Neural progenitor cell (in vitro differentiated cells): Measurements from ENCODE around the gene FANCC. TPM values are rescaled to one million over a fixed set of nuclear protein-coding genes. Genes with fewer than 3 reads are reported as not detected.
A peak's percentile ranks its signal among the peaks of the same experiment; 100 is the strongest.

Source experiments
- DNase-seq: peaks from one replicate; pipeline ENCODE4 v3.0.0-alpha.2; 2016; ENCODE audit warnings: low spot score
- H2AFZ ChIP-seq: fragments of 200-600 bp; sonication (generic); replicated peaks from 2 replicates; pipeline ENCODE4 v1.6.1; 2016; ENCODE audit warnings: antibody characterized with exemption
- H3F3A ChIP-seq: fragments of 200-600 bp; sonication (generic); 2 replicates; pipeline ENCODE4 v1.6.1; 2016; ENCODE audit warnings: antibody characterized with exemption, low read depth
- H3K27ac ChIP-seq: fragments of 200-600 bp; sonication (generic); 2 replicates; pipeline ENCODE4 v1.5.1; 2016; ENCODE audit warnings: mild to moderate bottlenecking
- H3K27me3 ChIP-seq: fragments of 200-600 bp; sonication (generic); 2 replicates; pipeline ENCODE4 v1.6.1; 2016; ENCODE audit warnings: mild to moderate bottlenecking, moderate library complexity
- H3K36me3 ChIP-seq: fragments of 200-600 bp; sonication (generic); 2 replicates; pipeline ENCODE4 v1.5.1; 2016
- H3K4me1 ChIP-seq: fragments of 200-600 bp; sonication (generic); 2 replicates; pipeline ENCODE4 v1.6.1; 2016; ENCODE audit warnings: mixed run types
- H3K4me2 ChIP-seq: fragments of 200-600 bp; sonication (generic); 2 replicates; pipeline ENCODE4 v1.6.1; 2016
- H3K4me3 ChIP-seq: fragments of 200-600 bp; sonication (generic); 2 replicates; pipeline ENCODE4 v1.5.1; 2016
- H3K79me2 ChIP-seq: fragments of 200-600 bp; sonication (generic); 2 replicates; pipeline ENCODE4 v1.6.1; 2016; ENCODE audit warnings: low read depth
- H3K9ac ChIP-seq: fragments of 200-600 bp; sonication (generic); 2 replicates; pipeline ENCODE4 v1.6.1; 2016
- H3K9me3 ChIP-seq: fragments of 200-600 bp; sonication (generic); 2 replicates; pipeline ENCODE4 v1.5.1; 2016; ENCODE audit warnings: low read depth
- H4K20me1 ChIP-seq: fragments of 200-600 bp; sonication (generic); 2 replicates; pipeline ENCODE4 v1.6.1; 2016; ENCODE audit warnings: low read depth
- H3K27ac Mint-ChIP-seq: 3 replicates; pipeline ENCODE4 v1.8.0; 2021; ENCODE audit warnings: mixed read lengths
- H3K27me3 Mint-ChIP-seq: 2 replicates; pipeline ENCODE4 v1.8.0; 2022; ENCODE audit warnings: low read depth, mild to moderate bottlenecking, inconsistent platforms, moderate library complexity, mixed read lengths; ENCODE audit not compliant: insufficient read depth
- H3K36me3 Mint-ChIP-seq: 3 replicates; pipeline ENCODE4 v1.8.0; 2021; ENCODE audit warnings: mixed read lengths
- H3K4me1 Mint-ChIP-seq: 3 replicates; pipeline ENCODE4 v1.8.0; 2021; ENCODE audit warnings: mixed read lengths
- H3K4me3 Mint-ChIP-seq: 3 replicates; pipeline ENCODE4 v1.8.0; 2021; ENCODE audit warnings: mild to moderate bottlenecking, moderate library complexity, mixed read lengths
- H3K9me3 Mint-ChIP-seq: 3 replicates; pipeline ENCODE4 v1.8.0; 2020; ENCODE audit warnings: mixed read lengths
- CTCF ChIP-seq: fragments of 200-600 bp; sonication (generic); IDR thresholded peaks from 2 replicates; pipeline ENCODE4 v1.5.1; 2017; ENCODE audit warnings: antibody characterized with exemption, mild to moderate bottlenecking
- EZH2 ChIP-seq: fragments of 200-600 bp; sonication (generic); IDR thresholded peaks from 2 replicates; pipeline ENCODE4 v1.6.1; 2017; ENCODE audit warnings: antibody characterized with exemption, mild to moderate bottlenecking, moderate library complexity
- EZH2phosphoT487 ChIP-seq: fragments of 200-600 bp; sonication (generic); IDR thresholded peaks from 2 replicates; pipeline ENCODE4 v1.6.1; 2017; ENCODE audit warnings: antibody characterized with exemption
- total RNA-seq: library from RNA; depleted of rRNA; stranded (reverse); fragments of >200 nt; gene quantifications from 2 replicates; pipeline ENCODE4 v1.2.3, GENCODE V29; 2015; ENCODE audit warnings: low replicate concordance

FANCC gene
- total RNA-seq, 1 donor from 2014 or later = 49.6 TPM

GRCh38 chr9:95182854-95183563 is 134.5 kb downstream of the FANCC start:
- Histone ChIP-seq H4K20me1 (no peaks in the 10 kb centered on the region), H3F3A (peaks cover 3% of the 10 kb centered on the region), H3K4me2 (no peak overlapping the region), H3K79me2 (no peaks in the 10 kb centered on the region), H2AFZ (no peak overlapping the region), H3K9ac (no peak overlapping the region), H3K36me3 (no peaks in the 10 kb centered on the region), H3K4me1 (peaks cover 4% of the 10 kb centered on the region), H3K27ac (no peak overlapping the region), H3K9me3 (no peaks in the 10 kb centered on the region), H3K4me3 (no peak overlapping the region), H3K27me3 (no peaks in the 10 kb centered on the region)
- H3K27ac Mint-ChIP-seq = no peak overlapping the region
- peaks cover 6% of the 10 kb centered on the region for H3K36me3 Mint-ChIP-seq
- peaks cover 12% of the 10 kb centered on the region for H3K4me1 Mint-ChIP-seq
- no peaks in the 10 kb centered on the region for H3K9me3 Mint-ChIP-seq
- TF ChIP-seq CTCF (peak; percentile 41), EZH2phosphoT487 (no peak)
- peaks cover 3% of the 10 kb centered on the region for H3K27me3 Mint-ChIP-seq
- DNase-seq = peak; percentile 48
- H3K4me3 Mint-ChIP-seq = no peak overlapping the region

DNA sequence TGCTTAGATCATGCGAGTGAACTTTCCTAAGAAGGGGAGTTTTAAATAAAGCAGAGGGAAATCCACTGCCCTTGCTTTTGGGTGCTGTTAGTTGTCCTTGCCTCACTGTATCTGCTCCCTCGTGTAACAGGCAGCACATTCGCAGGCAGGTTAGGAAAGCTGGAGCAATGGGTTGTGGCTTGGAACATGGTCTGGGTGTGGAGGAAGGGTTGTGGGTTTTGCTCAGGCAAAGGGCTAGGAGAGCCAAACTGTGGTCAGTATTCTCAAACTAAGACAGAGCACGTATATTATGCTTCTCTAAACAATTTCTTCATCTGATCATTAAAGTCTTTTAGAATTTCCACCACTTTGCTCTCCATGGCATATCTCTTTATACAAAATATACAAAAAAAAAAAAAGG is 135.7 kb downstream of the FANCC start:
- no peaks in the 10 kb centered on the region for H3K9me3 ChIP-seq
- no peaks in the 10 kb centered on the region for H3K9me3 Mint-ChIP-seq
- peaks cover 3% of the 10 kb centered on the region for H3K27me3 Mint-ChIP-seq
- H3K4me2 ChIP-seq = no peak overlapping the region
- DNase-seq = no peak
- peaks cover 6% of the 10 kb centered on the region for H3K36me3 Mint-ChIP-seq
- no peak overlapping the region for H3K4me3 ChIP-seq
- peaks cover 3% of the 10 kb centered on the region for H3F3A ChIP-seq
- no peak overlapping the region for H3K4me3 Mint-ChIP-seq
- H3K4me1 ChIP-seq = peaks cover 4% of the 10 kb centered on the region
- TF ChIP-seq EZH2phosphoT487 (no peak), EZH2 (no peak), CTCF (no peak)
- no peaks in the 10 kb centered on the region for H4K20me1 ChIP-seq
- H3K79me2 ChIP-seq = no peaks in the 10 kb centered on the region
- H3K4me1 Mint-ChIP-seq = peaks cover 14% of the 10 kb centered on the region
- no peak overlapping the region for H3K27ac ChIP-seq
- no peak overlapping the region for H2AFZ ChIP-seq
- H3K36me3 ChIP-seq = no peaks in the 10 kb centered on the region
- no peak overlapping the region for H3K9ac ChIP-seq
- H3K27ac Mint-ChIP-seq = no peak overlapping the region
- no peaks in the 10 kb centered on the region for H3K27me3 ChIP-seq

- H3K4me1 ChIP-seq = peaks cover 4% of the 10 kb centered on the region
- H4K20me1 ChIP-seq = no peaks in the 10 kb centered on the region
- H3F3A ChIP-seq = peaks cover 3% of the 10 kb centered on the region
- Mint-ChIP-seq H3K9me3 (no peaks in the 10 kb centered on the region), H3K27ac (no peak overlapping the region), H3K27me3 (peaks cover 3% of the 10 kb centered on the region), H3K36me3 (peaks cover 6% of the 10 kb centered on the region), H3K4me1 (peaks cover 15% of the 10 kb centered on the region), H3K4me3 (no peak overlapping the region)
- no peaks in the 10 kb centered on the region for H3K79me2 ChIP-seq
- H3K4me2 ChIP-seq = no peak overlapping the region
- no peaks in the 10 kb centered on the region for H3K9me3 ChIP-seq
- H3K9ac ChIP-seq = no peak overlapping the region
- DNase-seq = no peak
- no peak overlapping the region for H3K4me3 ChIP-seq
- TF ChIP-seq CTCF = peak; percentile 67
- TF ChIP-seq EZH2phosphoT487 = no peak
- H3K27me3 ChIP-seq = no peaks in the 10 kb centered on the region
- no peak overlapping the region for H3K27ac ChIP-seq
- no peak overlapping the region for H2AFZ ChIP-seq
- H3K36me3 ChIP-seq = no peaks in the 10 kb centered on the region
Measured at GRCh38 chr9:95181226-95181818, 136.2 kb downstream of the FANCC start.
